Measurements from ENCODE around the gene FSTL4.

FSTL4 gene

DNA sequence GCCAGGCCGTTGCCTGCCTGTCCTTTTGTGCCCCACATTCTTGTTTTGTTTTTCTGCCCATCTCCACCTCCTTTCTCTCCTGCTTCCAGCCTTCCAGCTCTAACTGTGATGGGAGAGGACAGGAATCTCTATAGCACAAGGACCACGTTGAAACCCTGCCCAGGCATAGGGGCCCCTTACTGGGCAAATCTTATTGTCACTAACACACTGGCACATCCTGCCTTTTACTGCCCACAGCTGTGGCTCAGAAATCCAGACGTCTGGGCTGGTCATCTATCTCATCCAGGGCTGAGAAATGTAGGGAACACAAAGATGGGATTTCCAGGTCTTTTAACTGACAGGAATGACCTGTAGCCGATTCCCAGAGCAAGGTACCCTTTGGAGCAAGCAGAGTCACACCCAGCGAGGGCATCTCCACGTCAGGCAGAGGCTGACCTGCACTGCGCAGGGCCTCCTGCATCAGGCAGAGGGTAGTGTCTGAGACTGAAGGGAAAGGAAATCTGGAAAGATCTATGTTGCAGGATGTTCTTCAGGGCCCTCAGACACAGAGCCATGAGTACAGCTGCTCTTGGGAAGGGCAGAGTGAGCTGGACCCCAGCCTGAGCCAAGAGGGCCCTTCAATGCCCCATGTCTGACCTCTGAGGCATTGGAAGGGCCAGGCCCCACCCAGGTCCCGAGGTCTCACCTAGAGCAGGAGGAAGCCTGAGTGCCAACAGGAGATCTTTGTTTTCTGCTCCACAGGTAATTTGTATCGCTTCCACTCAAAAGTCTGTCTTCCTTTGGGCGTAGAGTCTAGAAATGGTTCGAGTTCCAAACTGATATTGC lies 278.8 kb downstream of the FSTL4 start:
- DNase-seq: no peak

DNA sequence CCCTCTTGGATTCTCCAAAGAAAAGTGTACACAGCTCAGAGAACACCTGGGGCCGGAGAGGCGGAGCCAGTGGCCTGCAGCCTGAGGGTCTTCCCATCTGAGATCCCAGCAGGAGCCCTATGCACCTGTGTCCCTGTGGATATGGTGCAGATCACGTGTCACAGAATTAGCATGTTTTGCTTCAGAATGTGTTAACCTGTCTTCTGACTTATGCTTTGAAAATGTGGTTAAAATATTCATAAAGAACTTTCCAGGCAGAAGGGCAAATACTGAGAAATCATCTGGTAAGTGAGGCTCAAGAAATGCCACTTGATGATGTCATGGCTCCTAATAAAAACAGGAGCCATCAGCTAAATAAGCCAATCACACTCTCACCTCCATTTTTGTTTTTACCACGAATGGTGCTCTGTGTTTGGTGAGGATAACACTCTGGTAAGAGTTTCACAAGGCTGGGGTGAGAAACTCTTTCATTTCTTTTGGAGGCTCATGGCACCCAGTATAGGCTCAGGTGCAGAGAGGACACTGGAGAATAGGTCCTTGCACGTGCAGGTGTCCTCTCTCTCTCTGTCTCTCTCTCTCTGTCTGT lies 279.8 kb downstream of the FSTL4 start:
- DNase-seq: no peak

DNA sequence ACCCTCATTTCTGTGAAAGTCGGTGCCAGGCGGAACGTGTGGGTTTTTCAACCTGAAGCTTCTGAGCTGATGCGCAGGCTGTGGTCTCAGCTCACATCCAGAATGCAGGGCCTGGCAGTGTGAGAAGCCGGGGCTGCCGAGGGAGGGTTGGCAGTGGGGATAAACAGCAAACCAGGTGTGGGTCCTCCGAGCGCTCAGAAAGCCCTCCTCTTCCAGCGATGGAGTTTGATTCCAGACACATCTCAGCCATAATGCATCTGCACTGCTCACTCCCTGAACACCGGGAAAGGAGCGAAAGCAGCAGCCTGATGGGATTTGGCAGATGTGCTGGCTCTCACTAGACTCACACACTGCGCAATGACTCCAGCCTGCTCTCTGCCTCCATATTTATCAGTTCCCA lies 280.4 kb downstream of the FSTL4 start:
- no peak for DNase-seq

DNA sequence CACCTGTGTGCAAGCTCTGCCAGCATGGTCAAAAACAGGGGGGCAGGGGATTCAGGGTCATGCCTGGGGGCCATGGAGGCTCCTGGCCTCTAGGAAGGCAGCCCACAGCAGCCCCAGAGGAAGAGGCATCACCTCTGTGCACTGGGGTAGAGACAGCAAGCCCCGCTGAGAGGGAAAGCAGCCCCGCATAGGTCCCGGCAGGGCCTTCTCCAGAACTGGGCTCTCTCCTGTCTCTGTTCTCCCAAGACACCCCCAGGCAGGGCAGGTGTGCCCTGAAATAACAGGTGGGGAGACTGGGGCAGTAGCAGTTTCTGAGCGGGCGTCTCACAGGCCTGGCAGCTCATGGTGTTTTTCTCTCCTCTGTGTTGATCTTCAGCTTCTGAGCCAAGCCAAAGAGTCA lies 281.4 kb downstream of the FSTL4 start:
- no peak for DNase-seq

DNA sequence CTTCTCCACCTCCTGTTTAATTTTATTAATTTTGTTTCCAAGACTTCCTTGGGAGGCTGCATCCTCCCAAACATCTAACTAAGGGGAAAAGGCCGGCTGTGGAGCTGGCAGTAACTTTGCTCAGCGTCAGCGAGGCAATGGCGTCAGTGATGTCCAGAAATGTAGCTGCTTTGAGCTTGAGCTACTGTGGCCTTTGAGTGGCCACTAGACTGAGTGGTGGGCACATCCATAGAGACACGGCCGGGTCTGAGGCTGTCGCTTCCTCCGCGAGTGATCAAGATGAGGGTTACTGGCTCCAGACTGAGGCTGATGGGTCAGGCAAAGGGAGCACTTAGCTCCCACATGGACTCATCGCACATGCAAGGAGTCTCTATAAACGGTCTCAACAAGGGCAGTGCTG lies 283.5 kb downstream of the FSTL4 start:
- DNase-seq: no peak

DNA sequence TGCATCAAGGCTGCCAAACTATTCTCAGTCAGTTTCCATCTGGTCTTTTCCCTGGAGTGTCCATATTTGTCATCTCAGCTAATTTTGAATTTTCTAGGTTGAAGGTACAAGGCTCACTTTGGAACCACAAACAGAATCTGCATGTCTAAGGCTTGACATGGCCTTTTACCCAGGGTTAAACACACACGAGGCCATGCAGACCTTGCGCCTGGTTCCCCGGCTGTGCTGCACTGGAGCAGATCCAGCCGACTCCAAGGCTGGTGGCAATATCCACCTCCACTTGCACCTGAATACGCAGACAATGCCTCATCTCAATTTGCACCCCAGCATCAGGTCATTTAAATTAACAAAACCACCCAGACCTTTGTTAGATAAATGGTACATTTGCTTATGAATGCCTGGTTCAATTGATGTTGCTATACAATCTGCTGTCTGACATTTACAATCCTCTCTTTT lies 284.4 kb downstream of the FSTL4 start:
- no peak for DNase-seq

DNA sequence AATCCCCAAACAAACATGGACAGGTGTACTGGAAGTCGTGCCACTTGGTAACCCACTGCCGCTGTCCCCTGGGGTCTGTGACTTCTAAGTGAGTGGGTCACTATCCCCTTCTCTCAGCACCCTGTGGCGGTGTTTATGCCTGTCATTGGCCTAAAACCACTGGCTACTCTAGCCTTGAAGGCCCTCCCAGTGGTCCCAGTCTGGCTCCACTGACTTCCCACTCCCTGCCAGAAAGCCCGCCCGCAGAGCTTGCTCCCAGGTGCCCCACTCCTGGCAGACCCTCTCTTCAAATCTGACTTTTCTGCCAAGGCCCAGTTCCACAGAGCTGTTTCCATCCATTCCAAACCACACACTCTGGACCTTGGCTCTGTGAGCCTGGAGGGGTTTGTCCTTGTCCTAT lies 286.0 kb downstream of the FSTL4 start:
- no peak for DNase-seq

DNA sequence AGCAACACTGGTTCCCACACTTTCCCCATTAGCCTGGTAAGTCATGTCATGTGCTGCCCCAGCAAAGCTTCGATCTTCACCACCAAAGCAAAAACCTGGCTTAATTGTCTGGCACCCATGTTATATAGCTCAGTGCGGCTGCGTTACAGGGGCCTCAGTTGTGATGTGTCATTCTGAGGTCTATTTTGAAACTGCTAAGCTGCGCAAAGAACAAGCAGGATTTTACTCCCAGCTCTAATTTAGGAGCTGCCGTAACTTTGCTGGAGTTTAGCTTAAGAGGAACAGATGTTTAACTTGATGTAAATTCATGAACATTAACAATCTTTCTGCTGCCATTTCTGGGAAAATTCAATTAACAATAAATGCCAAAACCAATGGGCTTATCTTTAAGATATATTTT lies 286.5 kb downstream of the FSTL4 start:
- no peak for DNase-seq

DNA sequence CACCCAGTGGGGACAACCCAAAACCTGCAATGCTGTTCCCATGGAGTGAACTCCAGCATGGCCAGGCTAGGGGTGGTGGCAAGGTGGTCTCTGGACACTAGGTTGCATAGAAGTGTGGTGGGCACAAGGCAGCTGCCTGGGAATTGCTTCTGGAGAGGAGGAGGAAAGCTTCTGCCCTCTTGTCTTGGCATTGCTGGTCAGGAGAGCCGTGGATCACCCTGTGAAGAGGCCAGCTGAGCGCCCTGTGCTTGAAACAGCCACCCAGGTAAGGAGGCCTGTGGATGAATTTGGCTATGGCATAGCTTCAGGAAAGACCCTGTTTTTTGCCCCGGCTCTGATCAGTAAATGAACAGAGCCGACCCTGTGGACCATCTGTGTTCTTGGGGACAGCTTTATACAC lies 287.4 kb downstream of the FSTL4 start:
- no peak for DNase-seq

DNA sequence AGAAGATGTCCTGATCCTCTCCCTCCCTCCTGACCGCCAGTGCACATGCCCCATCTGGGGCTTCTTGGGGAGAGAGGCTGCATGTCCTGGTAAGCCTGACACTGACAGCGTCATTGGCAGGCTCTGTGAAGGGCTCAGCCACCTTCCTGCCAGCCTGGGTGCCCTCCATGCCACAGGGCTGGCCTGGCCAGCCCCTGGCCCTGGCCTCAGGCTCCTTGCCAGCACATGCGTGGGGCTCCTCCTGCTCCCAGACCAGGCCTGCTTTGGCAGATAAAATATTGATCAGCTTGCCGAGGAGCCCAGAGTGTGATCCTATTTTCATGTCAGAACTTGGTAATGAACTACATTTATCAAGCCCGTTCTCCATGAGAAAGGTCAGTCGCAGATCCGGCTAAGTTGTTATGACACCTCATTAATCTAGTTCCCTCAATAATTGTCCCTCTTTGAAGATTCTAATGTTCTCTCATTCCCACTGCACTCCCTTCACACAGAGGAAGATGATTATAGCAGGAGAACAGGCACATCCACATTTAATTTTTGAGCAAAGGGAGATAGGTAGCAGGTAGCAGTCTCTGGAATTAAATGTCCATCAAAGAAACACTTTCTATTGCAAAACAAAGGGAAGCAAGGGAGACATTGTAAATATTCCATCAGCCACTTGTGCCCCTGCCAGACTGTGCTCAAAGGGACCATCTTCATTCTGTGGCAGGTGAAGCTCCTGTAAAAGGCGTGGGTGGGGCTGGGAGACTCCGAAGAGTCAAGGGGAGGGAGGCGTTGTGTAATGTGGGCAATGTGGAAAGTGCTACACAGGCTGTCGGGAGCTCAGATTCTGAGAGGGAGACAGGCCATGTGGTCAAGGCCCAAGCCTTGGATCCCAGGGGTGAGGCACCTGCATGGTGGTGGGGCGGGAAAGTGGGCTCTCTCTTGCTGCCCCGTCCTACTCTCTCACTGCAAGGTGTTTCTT lies 288.6 kb downstream of the FSTL4 start:
- DNase-seq: no peak

DNA sequence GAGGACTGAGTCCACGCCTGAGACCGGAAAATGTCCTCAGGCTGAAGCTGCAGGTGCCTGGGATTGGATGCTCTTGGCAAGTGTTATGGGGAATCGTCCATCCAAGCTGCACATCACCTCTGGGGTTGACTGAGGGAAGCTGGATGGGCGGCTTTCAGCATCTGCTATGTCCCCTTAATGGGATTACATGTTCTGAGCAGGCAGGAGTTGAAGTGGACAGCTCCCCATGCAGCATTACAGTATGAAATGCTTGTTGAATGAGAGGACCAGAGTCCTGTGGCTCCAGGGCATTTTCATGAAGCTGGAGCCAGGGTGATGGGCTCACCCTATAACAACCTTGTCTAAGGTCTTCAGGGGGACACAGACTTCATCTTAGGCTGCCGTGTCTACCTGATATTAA lies 289.6 kb downstream of the FSTL4 start:
- DNase-seq: no peak

DNA sequence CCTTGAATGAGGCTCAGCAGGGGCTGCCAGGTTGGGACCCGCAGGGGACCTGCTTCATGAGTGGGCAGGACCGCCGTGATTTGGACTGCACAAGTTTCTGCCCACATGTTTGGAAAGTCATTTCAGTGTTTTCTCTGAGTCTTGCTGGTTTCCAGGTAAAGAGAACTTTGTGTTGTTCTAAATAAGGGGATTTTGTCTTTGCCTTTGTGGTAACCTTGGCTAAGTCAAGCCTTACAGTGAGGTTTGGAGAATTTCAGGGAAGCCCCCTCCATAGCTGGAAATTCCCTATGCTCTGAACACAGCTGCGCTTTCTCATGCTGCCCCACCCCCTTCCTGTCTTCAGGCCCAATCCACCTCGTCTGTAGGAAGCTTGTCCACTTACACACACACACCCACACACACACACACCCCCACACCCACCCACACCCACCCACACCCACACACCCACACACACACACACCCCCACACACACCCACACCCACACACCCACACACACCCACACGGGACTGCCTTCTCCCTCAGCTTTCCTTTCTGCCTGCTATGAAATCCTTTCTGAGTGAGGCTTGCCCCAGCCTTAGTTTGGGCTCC lies 290.4 kb downstream of the FSTL4 start:
- no peak for DNase-seq

DNA sequence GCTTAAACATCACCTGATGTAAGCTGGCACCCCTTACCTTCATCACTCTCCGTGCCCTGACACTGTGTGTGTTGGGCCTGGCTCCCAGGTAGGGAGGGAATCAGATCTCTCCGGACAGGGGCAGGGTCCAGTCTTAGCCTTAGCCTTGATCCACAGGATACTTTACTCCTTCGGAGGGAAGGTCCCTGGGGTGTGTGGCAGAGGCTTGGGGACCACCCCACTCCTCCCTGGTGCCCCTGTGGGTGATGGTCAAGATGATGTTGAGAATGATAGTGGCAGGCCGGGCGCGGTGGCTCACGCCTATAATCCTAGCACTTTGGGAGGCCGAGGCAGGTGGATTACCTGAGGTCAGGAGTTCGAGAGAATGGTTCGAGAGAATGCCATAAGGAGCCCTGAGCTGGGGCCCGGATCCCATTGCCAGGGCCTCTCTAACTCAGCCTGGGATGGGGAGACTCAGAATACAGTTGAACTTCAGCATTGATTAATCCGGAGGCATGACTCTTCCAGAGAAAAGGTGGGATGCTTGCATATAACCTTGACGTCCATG lies 291.0 kb downstream of the FSTL4 start:
- no peak for DNase-seq

DNA sequence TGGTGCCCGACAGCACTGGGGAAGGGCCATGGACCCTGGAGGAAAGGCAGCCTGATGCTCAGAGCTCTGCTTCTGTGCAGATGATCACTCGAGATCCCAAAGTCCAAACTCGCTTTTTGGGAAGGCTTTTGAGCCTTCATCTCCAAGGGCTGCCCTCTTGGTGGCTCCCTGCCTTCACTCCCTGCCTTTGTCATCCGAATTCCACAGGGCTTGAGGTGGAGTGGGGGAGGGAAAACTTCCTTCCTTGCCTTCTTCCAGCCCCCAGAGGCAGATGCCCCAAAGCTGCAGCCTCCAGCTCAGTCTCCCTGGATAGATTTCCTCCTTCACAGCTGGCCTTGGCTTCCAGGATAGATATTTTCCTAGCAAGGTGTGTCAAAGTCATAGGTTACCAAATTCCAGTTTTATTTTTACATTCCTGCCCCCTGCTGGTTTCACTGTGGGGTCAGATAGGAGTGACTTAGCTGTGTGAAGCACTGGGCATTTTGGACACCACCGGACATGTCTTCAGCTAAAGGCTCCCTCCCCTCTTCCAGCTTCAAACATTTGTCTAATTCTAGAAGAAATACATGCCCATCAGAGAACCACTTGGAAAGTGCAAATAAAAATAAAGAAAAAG lies 292.3 kb downstream of the FSTL4 start:
- DNase-seq: no peak

DNA sequence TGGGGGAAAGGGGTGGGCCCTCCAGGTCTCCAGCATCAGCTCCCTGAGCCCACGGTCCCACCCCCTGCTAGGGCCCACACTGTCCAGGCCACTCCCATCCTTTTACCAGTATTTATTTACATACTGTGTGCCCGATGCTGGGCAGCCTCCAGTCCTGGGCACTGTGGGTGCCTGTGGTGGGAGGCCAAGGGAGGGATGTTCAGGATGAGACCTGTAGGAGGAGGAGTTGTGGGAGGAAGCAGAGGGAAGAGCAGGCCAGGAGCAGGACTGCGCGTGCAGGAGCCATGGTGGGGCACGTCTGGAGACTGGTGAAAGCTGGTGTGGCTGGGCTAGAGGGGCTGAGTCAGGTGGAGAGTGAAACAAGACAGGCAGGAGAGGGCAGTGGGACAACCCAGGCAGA lies 293.1 kb downstream of the FSTL4 start:
- DNase-seq: no peak

DNA sequence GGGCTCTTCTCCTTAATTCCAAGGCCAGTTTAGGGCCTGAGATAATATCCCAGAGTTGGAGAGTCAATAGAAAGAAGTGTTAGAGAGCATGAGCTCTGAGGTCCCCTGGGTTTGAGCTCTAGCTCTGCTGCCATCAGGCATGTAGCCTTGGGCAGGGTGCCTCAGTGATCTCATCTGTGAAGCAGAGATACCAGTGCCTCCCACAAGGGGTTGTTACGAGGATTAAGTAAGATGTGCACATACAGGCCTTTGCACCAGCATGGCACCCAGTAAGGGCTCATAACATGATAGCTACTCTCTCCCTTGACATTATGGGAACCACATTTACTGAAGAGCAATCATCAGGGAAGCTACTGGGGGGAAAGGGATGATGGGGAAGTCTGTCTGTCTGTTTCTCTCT lies 294.8 kb downstream of the FSTL4 start:
- DNase-seq: no peak

DNA sequence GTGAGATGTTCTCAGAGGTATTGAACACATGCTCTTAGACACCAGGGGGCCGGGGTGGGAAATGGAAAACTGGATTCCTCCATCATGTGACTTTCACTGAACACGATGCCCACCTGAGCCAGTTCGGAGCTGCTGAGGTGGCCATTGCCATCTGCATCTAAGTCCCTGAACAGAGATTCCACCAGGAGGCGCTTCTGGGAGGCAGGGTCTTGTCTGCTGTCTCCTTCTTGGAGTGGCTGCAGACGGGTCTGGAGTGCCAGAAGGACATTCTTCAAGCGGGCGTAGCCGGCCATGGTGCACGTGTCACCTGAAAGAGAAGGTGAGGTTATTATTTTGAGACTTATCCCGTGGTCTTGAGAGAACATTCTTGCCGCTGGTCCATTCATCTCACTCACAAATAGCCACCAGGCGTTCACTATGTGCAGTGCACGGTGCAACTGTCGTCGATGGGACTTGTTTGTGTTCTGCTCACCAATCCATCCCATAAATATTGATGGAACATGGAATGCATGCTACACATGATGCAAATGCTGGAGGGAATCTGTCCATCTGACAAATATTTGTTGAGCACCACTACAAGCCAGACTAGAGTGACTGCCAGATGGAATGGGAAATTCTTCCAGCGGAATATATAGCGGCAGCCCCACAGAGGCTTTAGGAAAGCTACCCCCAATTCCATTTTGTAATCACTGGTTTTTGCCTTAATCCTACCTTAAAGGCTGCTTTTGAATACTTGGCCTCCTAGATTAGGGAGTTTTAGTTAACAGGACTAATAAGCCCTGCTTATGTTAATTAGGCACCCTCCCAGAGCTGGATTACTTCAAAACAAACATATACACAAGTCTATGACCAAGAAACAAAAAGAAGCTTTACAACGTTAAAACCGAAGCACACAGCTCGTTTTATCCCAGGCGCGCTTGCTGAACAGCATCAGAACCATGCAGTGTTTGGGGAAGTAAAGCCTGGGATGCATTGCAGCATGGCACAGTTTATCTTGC lies 295.7 kb downstream of the FSTL4 start:
- DNase-seq: no peak

DNA sequence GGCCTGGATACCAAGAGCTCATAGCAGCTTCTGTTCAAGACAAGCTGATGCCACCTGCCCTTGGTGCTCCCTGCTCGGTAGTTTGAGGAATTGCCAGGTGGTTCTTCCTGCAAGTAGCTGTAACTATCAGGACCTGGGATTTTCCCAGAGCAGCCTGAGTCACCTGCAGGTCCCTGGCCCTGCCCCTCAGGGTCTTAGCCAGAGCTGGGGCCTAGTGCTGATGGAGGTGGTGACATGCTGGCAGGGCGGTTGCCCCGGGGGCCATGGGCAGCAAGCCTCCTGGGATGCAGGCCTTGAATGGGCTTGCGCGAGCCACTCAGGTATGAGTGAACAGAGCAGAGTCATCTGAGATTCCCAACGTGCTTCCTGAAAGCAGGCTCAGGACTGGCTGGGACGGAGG lies 298.3 kb downstream of the FSTL4 start:
- DNase-seq: no peak

DNA sequence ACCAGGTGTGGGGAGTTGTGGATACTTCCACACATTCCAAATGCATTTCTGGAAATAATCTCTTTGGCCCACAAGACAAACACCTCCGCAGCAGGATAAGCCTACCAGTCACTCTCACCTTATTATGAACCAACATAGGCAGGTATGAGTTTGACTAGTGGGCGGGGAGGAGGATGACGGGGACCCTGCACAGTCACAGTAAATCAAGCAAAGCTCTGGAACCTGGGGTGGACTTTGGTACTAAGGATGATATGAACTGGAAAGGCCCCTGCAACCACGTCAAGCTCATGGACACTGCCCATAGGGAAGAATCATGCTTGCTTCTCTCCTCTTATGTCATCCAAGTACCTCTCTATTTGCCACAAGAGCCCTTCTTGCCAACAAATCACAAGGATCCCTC lies 301.2 kb downstream of the FSTL4 start:
- DNase-seq: no peak

DNA sequence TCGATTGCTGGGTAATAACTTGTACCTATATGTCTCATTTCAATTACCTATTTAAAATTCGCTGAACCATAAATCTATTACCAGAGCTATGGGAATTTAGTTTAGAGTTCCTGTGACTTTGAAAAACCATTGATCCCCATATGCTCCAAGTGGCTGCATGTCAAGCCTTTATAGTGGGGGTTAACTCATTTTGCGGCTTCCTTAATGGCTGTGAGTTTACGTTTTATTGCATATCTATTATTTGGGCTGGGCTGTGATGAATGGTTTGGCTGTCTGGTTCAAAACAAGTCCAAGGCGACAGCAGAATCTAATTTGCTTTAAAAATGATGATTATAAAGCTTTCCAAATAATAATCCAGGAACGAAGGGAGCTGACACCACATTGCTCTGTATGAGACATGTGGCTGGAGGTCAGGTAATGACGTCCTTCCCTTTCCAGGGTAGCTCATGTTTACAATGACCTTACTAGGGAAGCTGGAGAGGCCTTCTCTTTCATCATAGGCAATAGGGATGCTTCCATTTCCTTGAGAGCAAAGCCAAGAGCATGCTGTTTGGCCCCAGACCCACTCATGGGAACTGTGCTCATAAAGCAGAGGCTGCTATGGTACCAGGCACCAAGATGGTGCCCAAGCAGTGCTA lies 302.2 kb downstream of the FSTL4 start:
- no peak for DNase-seq
